ENCODE measurements around the gene PRUNE2.

DNA sequence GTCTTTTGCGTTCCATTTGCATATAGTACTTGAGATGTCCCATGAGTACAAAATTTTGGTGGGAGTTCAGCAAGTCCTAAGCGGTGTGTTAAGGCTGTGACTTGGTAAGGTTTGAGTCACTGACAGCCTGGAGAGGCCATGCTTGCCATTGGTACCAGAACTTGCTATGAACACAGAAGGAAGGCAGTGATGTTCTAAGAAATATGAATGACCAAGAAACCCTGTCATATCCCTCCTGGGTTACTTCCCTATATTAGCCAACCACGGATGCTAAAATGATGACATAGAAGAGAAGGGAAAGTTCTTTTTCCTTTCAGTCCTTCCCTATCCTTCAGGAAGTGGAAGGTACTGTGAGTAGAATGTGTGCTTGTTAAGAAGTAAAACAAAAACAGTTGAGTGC, 310.3 kb downstream of the PRUNE2 start:
- TF ChIP-seq, protein P1, sequence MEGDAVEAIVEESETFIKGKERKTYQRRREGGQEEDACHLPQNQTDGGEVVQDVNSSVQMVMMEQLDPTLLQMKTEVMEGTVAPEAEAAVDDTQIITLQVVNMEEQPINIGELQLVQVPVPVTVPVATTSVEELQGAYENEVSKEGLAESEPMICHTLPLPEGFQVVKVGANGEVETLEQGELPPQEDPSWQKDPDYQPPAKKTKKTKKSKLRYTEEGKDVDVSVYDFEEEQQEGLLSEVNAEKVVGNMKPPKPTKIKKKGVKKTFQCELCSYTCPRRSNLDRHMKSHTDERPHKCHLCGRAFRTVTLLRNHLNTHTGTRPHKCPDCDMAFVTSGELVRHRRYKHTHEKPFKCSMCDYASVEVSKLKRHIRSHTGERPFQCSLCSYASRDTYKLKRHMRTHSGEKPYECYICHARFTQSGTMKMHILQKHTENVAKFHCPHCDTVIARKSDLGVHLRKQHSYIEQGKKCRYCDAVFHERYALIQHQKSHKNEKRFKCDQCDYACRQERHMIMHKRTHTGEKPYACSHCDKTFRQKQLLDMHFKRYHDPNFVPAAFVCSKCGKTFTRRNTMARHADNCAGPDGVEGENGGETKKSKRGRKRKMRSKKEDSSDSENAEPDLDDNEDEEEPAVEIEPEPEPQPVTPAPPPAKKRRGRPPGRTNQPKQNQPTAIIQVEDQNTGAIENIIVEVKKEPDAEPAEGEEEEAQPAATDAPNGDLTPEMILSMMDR (IDR thresholded peaks at IDR 0.05; ENCODE audit: control extremely low read depth in 1 of 3, insufficient read depth in 1 of 3, low read depth in 1 of 3, low read length in 3 of 3), result no peak
- TF ChIP-seq PHF8 (conservative IDR thresholded peaks at IDR 0.05; ENCODE audit: low read depth, low read length) (no peak), POLR2AphosphoS5 (IDR thresholded peaks at IDR 0.05; ENCODE audit: low read depth, low read length) (no peak)
- TF ChIP-seq, protein P2, sequence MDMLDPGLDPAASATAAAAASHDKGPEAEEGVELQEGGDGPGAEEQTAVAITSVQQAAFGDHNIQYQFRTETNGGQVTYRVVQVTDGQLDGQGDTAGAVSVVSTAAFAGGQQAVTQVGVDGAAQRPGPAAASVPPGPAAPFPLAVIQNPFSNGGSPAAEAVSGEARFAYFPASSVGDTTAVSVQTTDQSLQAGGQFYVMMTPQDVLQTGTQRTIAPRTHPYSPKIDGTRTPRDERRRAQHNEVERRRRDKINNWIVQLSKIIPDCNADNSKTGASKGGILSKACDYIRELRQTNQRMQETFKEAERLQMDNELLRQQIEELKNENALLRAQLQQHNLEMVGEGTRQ (IDR thresholded peaks at IDR 0.05; ENCODE audit: low read length), result no peak

Measured in H1 (cell line).